ENCODE results near the gene ERN1.

The ERN1 gene

DNA sequence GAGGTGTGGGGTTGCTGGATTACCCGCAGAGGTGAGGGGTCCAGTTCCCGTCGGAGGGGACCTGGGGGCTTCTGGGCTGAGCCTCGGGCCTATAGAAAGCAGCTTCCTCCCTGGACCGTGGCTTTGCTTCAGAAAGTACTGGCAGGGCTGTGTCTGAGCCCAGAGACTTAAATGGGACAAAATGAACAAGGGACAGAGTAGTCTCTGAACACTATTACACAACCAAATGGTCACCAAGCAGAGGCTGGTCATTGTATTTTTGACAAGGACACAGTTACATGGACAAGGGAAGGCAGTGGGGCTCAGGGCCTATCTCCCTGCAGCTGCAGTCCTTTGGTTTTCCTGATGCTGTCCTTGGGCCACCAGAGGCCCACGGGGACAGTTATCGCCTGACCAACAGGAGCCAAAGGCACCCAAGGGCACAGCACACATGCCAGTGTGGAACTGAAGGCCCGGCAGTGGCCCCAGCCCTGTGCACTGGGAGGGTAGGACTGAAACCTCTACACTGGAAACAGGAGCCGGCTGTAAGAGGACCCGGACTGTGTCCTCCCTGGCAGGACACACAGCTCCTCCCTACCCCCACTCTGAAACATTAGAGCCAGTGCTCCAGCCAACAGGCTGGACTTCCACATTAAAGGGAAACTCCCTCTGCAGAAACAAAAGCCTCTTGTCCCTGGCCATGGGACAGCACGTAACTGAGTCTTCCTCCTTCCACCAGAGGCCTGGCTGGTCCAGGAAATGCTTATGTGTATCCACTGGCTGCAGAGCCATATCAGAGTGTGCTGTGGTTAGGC is 26.0 kb upstream of the ERN1 start:
- no peaks in the 10 kb centered on the region for H3K27me3 ChIP-seq (replicated peaks; ENCODE audit: insufficient read depth, low read length)
- TF ChIP-seq EZH2phosphoT487 (IDR thresholded peaks at IDR 0.05; ENCODE audit: low read length), result no peak
- no peak for TF ChIP-seq EZH2 (optimal IDR thresholded peaks at IDR 0.05; ENCODE audit: low read depth, low read length)
- no peak for TF ChIP-seq CTCF (IDR thresholded peaks at IDR 0.05; ENCODE audit: low read length)
- H4K20me1 ChIP-seq (ENCODE audit: insufficient read depth, low read length), result no peaks in the 10 kb centered on the region
- no peak overlapping the region for H3K4me3 ChIP-seq (ENCODE audit: low read length)
- no peaks in the 10 kb centered on the region for H3K9me2 ChIP-seq (replicated peaks; ENCODE audit: insufficient read depth, low read length)
- H3K27ac ChIP-seq (ENCODE audit: low read length), result no peak overlapping the region
- no peak overlapping the region for H3K9ac ChIP-seq (ENCODE audit: low read length)
- peaks cover 14% of the 10 kb centered on the region; the same call in 1 of the 2 replicates for H3K4me1 ChIP-seq (ENCODE audit: low read length)
- H3F3A ChIP-seq (ENCODE audit: insufficient read depth, low read length), result peaks cover 5% of the 10 kb centered on the region
- no peaks in the 10 kb centered on the region for H3K36me3 ChIP-seq (replicated peaks; ENCODE audit: insufficient read depth, low read length)
- no peak overlapping the region for H3K4me2 ChIP-seq (ENCODE audit: low read depth, low read length)
- no peaks in the 10 kb centered on the region for H3K9me3 ChIP-seq (replicated peaks; ENCODE audit: insufficient read depth, low read length)
- no peak overlapping the region for H2AFZ ChIP-seq (ENCODE audit: low read length)
- no peak for DNase-seq
- H3K79me2 ChIP-seq (ENCODE audit: low read length), result no peaks in the 10 kb centered on the region

DNA sequence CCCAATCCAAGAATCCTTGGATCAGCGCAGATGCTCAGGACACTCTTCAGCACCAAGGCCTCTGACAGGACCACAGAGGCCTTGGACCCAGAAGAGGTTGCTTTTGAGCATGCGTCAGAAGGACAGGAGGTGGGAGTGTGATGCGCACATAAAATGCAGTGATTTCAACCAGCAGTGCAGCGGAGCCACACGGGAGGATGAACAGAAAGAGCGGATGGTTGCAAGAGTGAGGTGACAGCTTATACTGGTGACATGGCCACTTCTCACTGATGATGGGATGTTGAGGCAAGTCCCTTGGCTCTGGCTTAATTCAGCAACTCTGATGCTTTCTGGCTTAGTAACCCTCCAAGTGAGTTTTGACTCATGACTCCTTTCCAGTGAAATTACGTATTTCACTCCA is 25.2 kb upstream of the ERN1 start:
- Histone ChIP-seq H3K9me2 (replicated peaks; ENCODE audit: insufficient read depth, low read length) (no peaks in the 10 kb centered on the region), H3K27ac (ENCODE audit: low read length) (no peak overlapping the region), H3K4me1 (ENCODE audit: low read length) (peaks cover 22% of the 10 kb centered on the region), H4K20me1 (ENCODE audit: insufficient read depth, low read length) (no peaks in the 10 kb centered on the region), H3F3A (ENCODE audit: insufficient read depth, low read length) (peaks cover 13% of the 10 kb centered on the region), H3K9ac (ENCODE audit: low read length) (no peak overlapping the region), H3K4me3 (ENCODE audit: low read length) (no peak overlapping the region), H3K9me3 (replicated peaks; ENCODE audit: insufficient read depth, low read length) (no peaks in the 10 kb centered on the region), H2AFZ (ENCODE audit: low read length) (no peak overlapping the region), H3K4me2 (ENCODE audit: low read depth, low read length) (no peak overlapping the region), H3K27me3 (replicated peaks; ENCODE audit: insufficient read depth, low read length) (no peaks in the 10 kb centered on the region), H3K79me2 (ENCODE audit: low read length) (no peaks in the 10 kb centered on the region), H3K36me3 (replicated peaks; ENCODE audit: insufficient read depth, low read length) (no peaks in the 10 kb centered on the region)
- DNase-seq, result no peak
- no peak for TF ChIP-seq EZH2 (optimal IDR thresholded peaks at IDR 0.05; ENCODE audit: low read depth, low read length)
- no peak for TF ChIP-seq CTCF (IDR thresholded peaks at IDR 0.05; ENCODE audit: low read length)
- no peak for TF ChIP-seq EZH2phosphoT487 (IDR thresholded peaks at IDR 0.05; ENCODE audit: low read length)

DNA sequence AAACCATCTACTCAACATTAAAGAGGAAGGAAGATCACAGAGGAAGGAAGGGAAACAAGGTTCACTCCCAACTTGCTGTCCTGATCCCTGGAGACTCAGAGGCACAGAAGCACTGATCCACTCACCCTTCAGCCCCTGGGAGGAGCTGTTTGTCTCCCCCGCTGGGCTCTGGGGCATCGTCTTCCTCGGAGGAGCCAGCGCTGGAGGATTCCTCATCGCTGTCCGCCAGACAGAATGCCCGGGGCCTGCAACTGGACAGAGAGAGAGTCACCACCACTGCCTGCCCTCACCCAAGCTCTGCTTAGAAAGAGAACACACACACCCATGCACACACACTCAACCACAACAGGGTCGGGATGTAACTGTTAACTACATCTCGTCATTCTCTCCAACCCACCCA is 24.8 kb upstream of the ERN1 start:
- H2AFZ ChIP-seq (ENCODE audit: low read length), result no peak overlapping the region
- no peak overlapping the region for H3K27ac ChIP-seq (ENCODE audit: low read length)
- TF ChIP-seq EZH2phosphoT487 (IDR thresholded peaks at IDR 0.05; ENCODE audit: low read length) (no peak), EZH2 (optimal IDR thresholded peaks at IDR 0.05; ENCODE audit: low read depth, low read length) (no peak), CTCF (IDR thresholded peaks at IDR 0.05; ENCODE audit: low read length) (no peak)
- DNase-seq, result no peak
- H3F3A ChIP-seq (ENCODE audit: insufficient read depth, low read length), result peaks cover 17% of the 10 kb centered on the region
- no peaks in the 10 kb centered on the region for H3K79me2 ChIP-seq (ENCODE audit: low read length)
- H3K9me3 ChIP-seq (replicated peaks; ENCODE audit: insufficient read depth, low read length), result no peaks in the 10 kb centered on the region
- no peaks in the 10 kb centered on the region for H3K9me2 ChIP-seq (replicated peaks; ENCODE audit: insufficient read depth, low read length)
- peaks cover 24% of the 10 kb centered on the region for H3K4me1 ChIP-seq (ENCODE audit: low read length)
- H3K36me3 ChIP-seq (replicated peaks; ENCODE audit: insufficient read depth, low read length), result no peaks in the 10 kb centered on the region
- H3K4me3 ChIP-seq (ENCODE audit: low read length), result no peak overlapping the region
- no peaks in the 10 kb centered on the region for H4K20me1 ChIP-seq (ENCODE audit: insufficient read depth, low read length)
- no peaks in the 10 kb centered on the region for H3K27me3 ChIP-seq (replicated peaks; ENCODE audit: insufficient read depth, low read length)
- H3K4me2 ChIP-seq (ENCODE audit: low read depth, low read length), result no peak overlapping the region
- no peak overlapping the region for H3K9ac ChIP-seq (ENCODE audit: low read length)
